DMS53 (cell line): Measurements from ENCODE around the gene IGSF23.
A peak's percentile ranks its signal among the peaks of the same experiment; 100 is the strongest.

Source experiments
- DNase-seq: peaks from one replicate; lab custom pipeline; 2025; lab: John Stamatoyannopoulos, UW

The IGSF23 gene

GRCh38 chr19:44641501-44642265 lies 28.3 kb downstream of the IGSF23 start:
- DNase-seq: no peak

GRCh38 chr19:44642377-44642776 lies 29.0 kb downstream of the IGSF23 start:
- DNase-seq: no peak

- peak; percentile 87 for DNase-seq
Observed at GRCh38 chr19:44643605-44644401, 30.4 kb downstream of the IGSF23 start, which contains the start of gene PVR. Gene PVR, plus strand, starts transcription at chr19:44643910. Its CDS starts 187 bp downstream, at chr19:44644097.

- DNase-seq: peak; percentile 74
Observed at GRCh38 chr19:44644402-44645016, 31.1 kb downstream of the IGSF23 start.

GRCh38 chr19:44645407-44646048 lies 32.2 kb downstream of the IGSF23 start:
- peak; percentile 23 for DNase-seq

GRCh38 chr19:44646049-44646416 lies 32.7 kb downstream of the IGSF23 start:
- DNase-seq: no peak

GRCh38 chr19:44647144-44647543 lies 33.8 kb downstream of the IGSF23 start:
- DNase-seq: no peak

GRCh38 chr19:44648631-44649251 lies 35.4 kb downstream of the IGSF23 start:
- no peak for DNase-seq

- no peak for DNase-seq
Observed at GRCh38 chr19:44649578-44650145, 36.3 kb downstream of the IGSF23 start.

- DNase-seq: no peak
Observed at GRCh38 chr19:44653343-44653742, 40.0 kb downstream of the IGSF23 start.

GRCh38 chr19:44653977-44654774 lies 40.8 kb downstream of the IGSF23 start:
- DNase-seq: peak; percentile 67

- peak; percentile 68 for DNase-seq
Observed at GRCh38 chr19:44657211-44657921, 44.0 kb downstream of the IGSF23 start.

- DNase-seq: no peak
Observed at GRCh38 chr19:44658069-44658733, 44.8 kb downstream of the IGSF23 start.

GRCh38 chr19:44660081-44660480 lies 46.7 kb downstream of the IGSF23 start:
- DNase-seq: peak; percentile 85

- no peak for DNase-seq
Observed at GRCh38 chr19:44661205-44661604, 47.8 kb downstream of the IGSF23 start.

- no peak for DNase-seq
Observed at GRCh38 chr19:44661904-44662303, 48.5 kb downstream of the IGSF23 start.

GRCh38 chr19:44662691-44663385 lies 49.5 kb downstream of the IGSF23 start:
- no peak for DNase-seq

- DNase-seq: no peak
Observed at GRCh38 chr19:44663996-44664395, 50.6 kb downstream of the IGSF23 start.

- DNase-seq: no peak
Observed at GRCh38 chr19:44664976-44665375, 51.6 kb downstream of the IGSF23 start.
